PC-3 (cell line): ENCODE results near the gene C1QL2. TPM values are rescaled to one million over a fixed set of nuclear protein-coding genes. Genes with fewer than 3 reads are reported as not detected.

Experiments used
- ATAC-seq: fragments of 200-7000 bp; cut with Tn5 transposase; 2 replicates; pipeline ENCODE4 v1.9.1; 2020; ENCODE audit warnings: mild to moderate bottlenecking, moderate library complexity
- BruUV-seq: library from RNA; stranded (reverse); fragments of 400-500 nt; replicated peaks from 2 replicates; lab custom pipeline; 2021; lab: Mats Ljungman, UMichigan
- CTCF ChIA-PET: fragments of 300-600 bp; sonication (Branson Sonifier 250); formaldehyde crosslinking; loops from one replicate; lab custom pipeline; 2022; ENCODE audit warnings: antibody characterized with exemption; lab: Charles Lee
- POLR2A ChIA-PET: fragments of 300-600 bp; sonication (Branson Sonifier 250); formaldehyde crosslinking; loops from one replicate; lab custom pipeline; 2022; ENCODE audit warnings: antibody characterized with exemption; ENCODE audit not compliant: unreplicated experiment; lab: Charles Lee
- DNase-seq: peaks from one replicate; pipeline ENCODE4 v3.0.0-alpha.2; 2015
- H2AFZ ChIP-seq: fragments of 300-600 bp; sonication (generic); 2 replicates; pipeline ENCODE4 v1.6.0; 2016; ENCODE audit warnings: antibody characterized with exemption, low read length
- H3F3A ChIP-seq: fragments of 300-600 bp; sonication (generic); one replicate; pipeline ENCODE4 v1.6.0; 2017; ENCODE audit warnings: antibody characterized with exemption, low read length, control low read depth, mild to moderate bottlenecking; ENCODE audit not compliant: unreplicated experiment
- H3K27ac ChIP-seq: fragments of 300-600 bp; sonication (generic); 2 replicates; pipeline ENCODE4 v1.5.1; 2016; ENCODE audit warnings: mild to moderate bottlenecking, low read length
- H3K27me3 ChIP-seq: fragments of 300-600 bp; sonication (generic); 2 replicates; pipeline ENCODE4 v1.6.1; 2016; ENCODE audit warnings: low read length, mixed read lengths
- H3K36me3 ChIP-seq: fragments of 300-600 bp; sonication (generic); 2 replicates; pipeline ENCODE4 v1.6.1; 2016; ENCODE audit warnings: low read depth, mixed run types, low read length, mixed read lengths
- H3K4me1 ChIP-seq: fragments of 300-600 bp; sonication (generic); 2 replicates; pipeline ENCODE4 v1.5.1; 2016; ENCODE audit warnings: low read length; ENCODE audit not compliant: insufficient read depth
- H3K4me2 ChIP-seq: fragments of 300-600 bp; sonication (generic); 2 replicates; pipeline ENCODE4 v1.6.0; 2016; ENCODE audit warnings: low read length
- H3K4me3 ChIP-seq: fragments of 300-600 bp; sonication (generic); 2 replicates; pipeline ENCODE4 v1.5.1; 2016; ENCODE audit warnings: mild to moderate bottlenecking, low read length, mixed read lengths
- H3K79me2 ChIP-seq: fragments of 300-600 bp; sonication (generic); 2 replicates; pipeline ENCODE4 v1.6.1; 2017; ENCODE audit warnings: low read length, mixed read lengths
- H3K9ac ChIP-seq: fragments of 300-600 bp; sonication (generic); 2 replicates; pipeline ENCODE4 v1.6.0; 2016; ENCODE audit warnings: mild to moderate bottlenecking, low read length
- H3K9me2 ChIP-seq: fragments of 300-600 bp; sonication (generic); replicated peaks from 2 replicates; pipeline ENCODE4 v1.6.1; 2016; ENCODE audit warnings: mixed run types, low read length, mixed read lengths
- H3K9me3 ChIP-seq: fragments of 300-600 bp; sonication (generic); 2 replicates; pipeline ENCODE4 v1.6.1; 2016; ENCODE audit warnings: low read length, mixed read lengths
- H4K20me1 ChIP-seq: fragments of 300-600 bp; sonication (generic); 2 replicates; pipeline ENCODE4 v1.6.1; 2016; ENCODE audit warnings: low read length, mixed read lengths
- CTCF ChIP-seq: fragments of 300-600 bp; sonication (generic); conservative IDR thresholded peaks from 2 replicates; pipeline ENCODE4 v1.5.1; 2017; ENCODE audit warnings: antibody characterized with exemption, low read depth, mild to moderate bottlenecking, low read length
- EZH2 ChIP-seq: fragments of 300-600 bp; sonication (generic); IDR thresholded peaks from one replicate; pipeline ENCODE4 v1.6.1; 2017; ENCODE audit warnings: antibody characterized with exemption, mild to moderate bottlenecking, low read length; ENCODE audit not compliant: unreplicated experiment
- EZH2phosphoT487 ChIP-seq: fragments of 300-600 bp; sonication (generic); IDR thresholded peaks from 2 replicates; pipeline ENCODE4 v1.6.1; 2018; ENCODE audit warnings: mild to moderate bottlenecking, antibody characterized with exemption, low read length, borderline replicate concordance
- intact Hi-C: fragments of 100-400 bp; cut with micrococcal nuclease; formaldehyde crosslinking; loops from 2 replicates; pipeline ENCODE4 v1.9.0; 2023
- total RNA-seq: library from RNA; depleted of rRNA; stranded (reverse); fragments of >200 nt; gene quantifications from 2 replicates; pipeline ENCODE4 v1.2.3, GENCODE V29; 2014

Gene C1QL2
- total RNA-seq, 1 experiment from 2014 or later, result not detected

- intact Hi-C loops, result no loop called here
- BruUV-seq, result no TSS peak
Observed at GRCh38 chr2:119178776-119179175, 20.2 kb upstream of the C1QL2 start.

GRCh38 chr2:119177838-119178190, 19.3 kb upstream of the C1QL2 start:
- no peak overlapping the region for H3K27ac ChIP-seq
- no peak overlapping the region for H3K4me2 ChIP-seq
- ChIA-PET POLR2A (no interaction called here), CTCF (no interaction called here)
- H3K4me3 ChIP-seq, result no peak overlapping the region
- H4K20me1 ChIP-seq, result no peaks in the 10 kb centered on the region
- H3K27me3 ChIP-seq, result no peaks in the 10 kb centered on the region
- no peaks in the 10 kb centered on the region for H3K9me3 ChIP-seq
- intact Hi-C loops, result no loop called here
- H3K9ac ChIP-seq, result no peak overlapping the region
- H3K9me2 ChIP-seq, result no peaks in the 10 kb centered on the region
- H2AFZ ChIP-seq, result no peak overlapping the region
- no peaks in the 10 kb centered on the region for H3F3A ChIP-seq
- DNase-seq, result no peak
- TF ChIP-seq EZH2 (no peak), EZH2phosphoT487 (no peak), CTCF (no peak)
- H3K4me1 ChIP-seq, result 0 out of 2 replicates have a peak, but pooled peaks cover 5% of the 10 kb centered on the region
- no peaks in the 10 kb centered on the region for H3K79me2 ChIP-seq
- BruUV-seq, result no TSS peak
- no peaks in the 10 kb centered on the region for H3K36me3 ChIP-seq
- ATAC-seq, result no peak

More at GRCh38 chr2:119178776-119179175, 20.2 kb upstream of the C1QL2 start:
- ChIA-PET CTCF (interaction anchor here (0.6 kb wide), 1 partner anchor 167 kb away, joined by 6 read pairs; no protein-coding TSS in a partner anchor), POLR2A (no interaction called here)
- no peaks in the 10 kb centered on the region for H3F3A ChIP-seq
- H3K36me3 ChIP-seq, result no peaks in the 10 kb centered on the region
- H3K4me1 ChIP-seq, result 0 out of 2 replicates have a peak, but pooled peaks cover 5% of the 10 kb centered on the region
- H3K9me2 ChIP-seq, result no peaks in the 10 kb centered on the region
- no peak overlapping the region for H3K9ac ChIP-seq
- H3K27ac ChIP-seq, result no peak overlapping the region
- ATAC-seq (no peak), DNase-seq (no peak)
- no peak overlapping the region for H2AFZ ChIP-seq
- H3K9me3 ChIP-seq, result no peaks in the 10 kb centered on the region
- H3K27me3 ChIP-seq, result no peaks in the 10 kb centered on the region
- H3K79me2 ChIP-seq, result no peaks in the 10 kb centered on the region
- H4K20me1 ChIP-seq, result no peaks in the 10 kb centered on the region
- H3K4me2 ChIP-seq, result no peak overlapping the region
- H3K4me3 ChIP-seq, result no peak overlapping the region
- TF ChIP-seq CTCF (no peak), EZH2 (no peak), EZH2phosphoT487 (no peak)

DNA sequence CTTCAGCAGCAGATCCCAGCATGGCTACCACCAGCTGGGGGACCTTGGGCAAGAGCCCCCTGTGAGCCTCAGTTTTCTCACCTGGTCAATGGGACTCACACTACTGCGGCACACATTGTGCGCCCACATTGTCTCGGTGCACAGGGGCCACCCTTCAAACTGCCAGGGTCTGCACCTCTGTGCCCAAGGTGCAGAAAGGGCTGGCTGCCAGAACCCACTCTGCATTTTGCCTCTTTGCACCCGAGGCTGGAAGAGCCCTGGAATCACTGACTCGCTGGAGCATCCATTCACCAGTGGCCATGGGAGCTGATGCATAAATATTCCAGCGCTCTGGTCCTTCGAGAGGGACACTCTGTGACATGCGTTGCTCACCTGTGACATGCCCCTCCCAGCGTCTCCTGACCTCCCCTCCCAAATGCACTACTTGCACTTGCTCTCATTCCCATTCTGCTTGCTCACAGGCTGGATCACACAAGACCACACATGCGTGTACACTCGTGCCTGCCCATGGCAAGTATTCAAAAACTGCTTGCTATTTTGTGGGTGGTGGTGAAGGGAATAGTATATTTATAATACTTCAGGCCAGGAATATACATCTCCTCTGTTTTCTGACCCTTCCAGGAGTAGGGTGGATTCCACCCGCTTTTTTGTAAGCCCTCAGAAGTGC, 18.8 kb upstream of the C1QL2 start:
- no peaks in the 10 kb centered on the region for H4K20me1 ChIP-seq
- ATAC-seq, result no peak
- no peaks in the 10 kb centered on the region for H3K9me3 ChIP-seq
- H3K79me2 ChIP-seq, result no peaks in the 10 kb centered on the region
- H3K36me3 ChIP-seq, result no peaks in the 10 kb centered on the region
- no peak overlapping the region for H3K4me3 ChIP-seq
- no peak overlapping the region for H3K4me2 ChIP-seq
- ChIA-PET POLR2A (no interaction called here), CTCF (no interaction called here)
- no peaks in the 10 kb centered on the region for H3K27me3 ChIP-seq
- no peaks in the 10 kb centered on the region for H3F3A ChIP-seq
- no peak overlapping the region for H3K9ac ChIP-seq
- TF ChIP-seq EZH2, result no peak
- no peak for TF ChIP-seq EZH2phosphoT487
- TF ChIP-seq CTCF, result no peak
- no peak overlapping the region for H2AFZ ChIP-seq
- H3K4me1 ChIP-seq, result 0 out of 2 replicates have a peak, but pooled peaks cover 5% of the 10 kb centered on the region
- no peak overlapping the region for H3K27ac ChIP-seq
- intact Hi-C loops, result no loop called here
- no TSS peak for BruUV-seq
- no peak for DNase-seq
- H3K9me2 ChIP-seq, result no peaks in the 10 kb centered on the region
